Activated CD8-positive, alpha-beta T cell treated with anti-CD3 and anti-CD28 coated beads for 36 hours (primary cell): ENCODE measurements around the gene HOXD4. TPM values are rescaled to one million over a fixed set of nuclear protein-coding genes. Genes with fewer than 3 reads are reported as not detected.
A peak's percentile ranks its signal among the peaks of the same experiment; 100 is the strongest.

ENCODE experiments used
- ATAC-seq: fragments of 200-7000 bp; cut with Tn5 transposase; one replicate; pipeline ENCODE4 v1.10.0; 2021; ENCODE audit warnings: mild to moderate bottlenecking, moderate library complexity
- CTCF ChIA-PET: fragments of 350-600 bp; sonication (Branson Sonifier 250); formaldehyde crosslinking; loops from one replicate; lab custom pipeline; 2021; ENCODE audit warnings: antibody characterized with exemption; lab: Charles Lee
- POLR2A ChIA-PET: fragments of 350-600 bp; sonication (Branson Sonifier 250); formaldehyde crosslinking; loops from one replicate; lab custom pipeline; 2021; ENCODE audit warnings: antibody characterized with exemption; lab: Charles Lee
- DNase-seq: peaks from one replicate; pipeline ENCODE4 v3.0.0-alpha.2; 2020
- H3K27ac Mint-ChIP-seq: one replicate; pipeline ENCODE4 v1.8.0; 2021; ENCODE audit warnings: mild to moderate bottlenecking, mixed read lengths
- H3K27me3 Mint-ChIP-seq: one replicate; pipeline ENCODE4 v1.8.0; 2021; ENCODE audit warnings: mixed read lengths
- H3K36me3 Mint-ChIP-seq: one replicate; pipeline ENCODE4 v1.8.0; 2021; ENCODE audit warnings: low read depth, mixed read lengths
- H3K4me1 Mint-ChIP-seq: one replicate; pipeline ENCODE4 v1.8.0; 2021; ENCODE audit warnings: low read depth, mixed read lengths
- H3K4me3 Mint-ChIP-seq: one replicate; pipeline ENCODE4 v1.8.0; 2021; ENCODE audit warnings: mild to moderate bottlenecking, moderate library complexity, mixed read lengths
- H3K9me3 Mint-ChIP-seq: one replicate; pipeline ENCODE4 v1.8.0; 2021; ENCODE audit warnings: mixed read lengths
- CTCF ChIP-seq: fragments of 200-600 bp; IDR thresholded peaks from one replicate; pipeline ENCODE4 v1.8.0; 2022; ENCODE audit warnings: antibody characterized with exemption, mild to moderate bottlenecking
- intact Hi-C: fragments of 100-400 bp; cut with micrococcal nuclease; formaldehyde crosslinking; loops from one replicate; pipeline ENCODE4 v1.10.0; 2022
- total RNA-seq, 2 experiments: library from RNA; stranded (reverse); gene quantifications; one replicate each; pipeline ENCODE4 v1.2.3, GENCODE V29; 2021

Gene HOXD4
- total RNA-seq, 2 experiments from 2014 or later = not detected

- DNase-seq (no peak), ATAC-seq (no peak)
- Mint-ChIP-seq H3K27ac (no peak overlapping the region), H3K36me3 (no peaks in the 10 kb centered on the region), H3K9me3 (no peaks in the 10 kb centered on the region), H3K27me3 (peaks cover 70% of the 10 kb centered on the region), H3K4me3 (no peak overlapping the region), H3K4me1 (peaks cover 15% of the 10 kb centered on the region)
- ChIA-PET POLR2A (no interaction called here), CTCF (interaction anchor here (1.0 to 2.3 kb wide), 5 partner anchors 16 to 399 kb away, joined by 3 to 7 read pairs (median 4); no protein-coding TSS in a partner anchor)
- TF ChIP-seq CTCF = no peak
- intact Hi-C loops = no loop called here
These were observed 4.2 kb downstream of the HOXD4 start for GRCh38 chr2:176155356-176156044.

GRCh38 chr2:176156301-176156806 is 5.0 kb downstream of the HOXD4 start:
- no peaks in the 10 kb centered on the region for H3K9me3 Mint-ChIP-seq
- no peak overlapping the region for H3K27ac Mint-ChIP-seq
- POLR2A ChIA-PET = no interaction called here
- H3K4me1 Mint-ChIP-seq = peaks cover 15% of the 10 kb centered on the region
- H3K36me3 Mint-ChIP-seq = no peaks in the 10 kb centered on the region
- intact Hi-C loops = no loop called here
- CTCF ChIA-PET = interaction anchor here (2.1 to 2.3 kb wide), 2 partner anchors 17 to 46 kb away, joined by 4 to 7 read pairs; no protein-coding TSS in a partner anchor
- no peak for ATAC-seq
- peaks cover 68% of the 10 kb centered on the region for H3K27me3 Mint-ChIP-seq
- DNase-seq = no peak
- TF ChIP-seq CTCF = no peak
- H3K4me3 Mint-ChIP-seq = no peak overlapping the region

- H3K4me3 Mint-ChIP-seq = peak within 1 kb of the TSS; percentile 28
- no peaks in the 10 kb centered on the region for H3K9me3 Mint-ChIP-seq
- H3K36me3 Mint-ChIP-seq = no peaks in the 10 kb centered on the region
- POLR2A ChIA-PET = interaction anchor here (0.6 kb wide), 1 partner anchor 12 kb away, joined by 3 read pairs; no protein-coding TSS in a partner anchor
- DNase-seq (no peak), ATAC-seq (no peak)
- H3K27me3 Mint-ChIP-seq = peaks cover 70% of the 10 kb centered on the region
- CTCF ChIA-PET = no interaction called here
- H3K4me1 Mint-ChIP-seq = peaks cover 15% of the 10 kb centered on the region
- intact Hi-C loops = no loop called here
- no peak for TF ChIP-seq CTCF
- H3K27ac Mint-ChIP-seq = no peak within 1 kb of the TSS
These were observed 5.6 kb downstream of the HOXD4 start, which contains the start of gene HOXD3 for GRCh38 chr2:176156807-176157498. HOXD3 (plus strand) TSS chr2:176157307; CDS start chr2:176169115, 11,808 bp downstream.

- H3K27ac Mint-ChIP-seq = no peak overlapping the region
- DNase-seq (peak; percentile 29), ATAC-seq (no peak)
- H3K27me3 Mint-ChIP-seq = peaks cover 71% of the 10 kb centered on the region
- no peak for TF ChIP-seq CTCF
- ChIA-PET CTCF (interaction anchor here (1.1 kb wide), 1 partner anchor 297 kb away, joined by 3 read pairs; no protein-coding TSS in a partner anchor), POLR2A (interaction anchor here (0.6 kb wide), 1 partner anchor 13 kb away, joined by 3 read pairs; no protein-coding TSS in a partner anchor)
- no peaks in the 10 kb centered on the region for H3K9me3 Mint-ChIP-seq
- intact Hi-C loops = no loop called here
- H3K4me3 Mint-ChIP-seq = peak overlapping the region; percentile 28
- peaks cover 12% of the 10 kb centered on the region for H3K4me1 Mint-ChIP-seq
- H3K36me3 Mint-ChIP-seq = no peaks in the 10 kb centered on the region
These were observed 6.3 kb downstream of the HOXD4 start for GRCh38 chr2:176157499-176158185.
